ENCODE results near the gene PARVB. TPM values are rescaled to one million over a fixed set of nuclear protein-coding genes. Genes with fewer than 3 reads are reported as not detected.
A peak's percentile ranks its signal among the peaks of the same experiment; 100 is the strongest.

Gene PARVB
- total RNA-seq, 1 experiment from 2014 or later: 85.3 TPM

GRCh38 chr22:43990044-43990443 lies 34.1 kb upstream of the PARVB start:
- Histone ChIP-seq H4K20me1 (ENCODE audit: low read length) (no peaks in the 10 kb centered on the region), H3K9ac (ENCODE audit: low read length) (no peak overlapping the region), H3K27me3 (ENCODE audit: low read length) (no peaks in the 10 kb centered on the region), H3K79me2 (ENCODE audit: low read length) (no peaks in the 10 kb centered on the region), H3K27ac (ENCODE audit: low read length) (no peak overlapping the region), H3K9me3 (ENCODE audit: low read length) (no peaks in the 10 kb centered on the region), H3K36me3 (ENCODE audit: low read depth, low read length) (peaks cover 8% of the 10 kb centered on the region), H2AFZ (ENCODE audit: low read length) (no peak overlapping the region), H3K9me2 (replicated peaks; ENCODE audit: low read length) (no peaks in the 10 kb centered on the region), H3F3A (ENCODE audit: low read length, unreplicated experiment) (no peaks in the 10 kb centered on the region), H3K4me1 (ENCODE audit: insufficient read depth, low read length) (peaks cover 14% of the 10 kb centered on the region), H3K4me3 (ENCODE audit: low read length) (no peak overlapping the region), H3K4me2 (ENCODE audit: low read length) (no peak overlapping the region)
- intact Hi-C loops (cut with micrococcal nuclease): no loop called here
- no TSS peak for BruUV-seq (replicated peaks)
- TF ChIP-seq EZH2 (IDR thresholded peaks at IDR 0.05; ENCODE audit: low read length, unreplicated experiment) (no peak), EZH2phosphoT487 (IDR thresholded peaks at IDR 0.05; ENCODE audit: borderline replicate concordance, low read length) (no peak)
- TF ChIP-seq, protein P1, sequence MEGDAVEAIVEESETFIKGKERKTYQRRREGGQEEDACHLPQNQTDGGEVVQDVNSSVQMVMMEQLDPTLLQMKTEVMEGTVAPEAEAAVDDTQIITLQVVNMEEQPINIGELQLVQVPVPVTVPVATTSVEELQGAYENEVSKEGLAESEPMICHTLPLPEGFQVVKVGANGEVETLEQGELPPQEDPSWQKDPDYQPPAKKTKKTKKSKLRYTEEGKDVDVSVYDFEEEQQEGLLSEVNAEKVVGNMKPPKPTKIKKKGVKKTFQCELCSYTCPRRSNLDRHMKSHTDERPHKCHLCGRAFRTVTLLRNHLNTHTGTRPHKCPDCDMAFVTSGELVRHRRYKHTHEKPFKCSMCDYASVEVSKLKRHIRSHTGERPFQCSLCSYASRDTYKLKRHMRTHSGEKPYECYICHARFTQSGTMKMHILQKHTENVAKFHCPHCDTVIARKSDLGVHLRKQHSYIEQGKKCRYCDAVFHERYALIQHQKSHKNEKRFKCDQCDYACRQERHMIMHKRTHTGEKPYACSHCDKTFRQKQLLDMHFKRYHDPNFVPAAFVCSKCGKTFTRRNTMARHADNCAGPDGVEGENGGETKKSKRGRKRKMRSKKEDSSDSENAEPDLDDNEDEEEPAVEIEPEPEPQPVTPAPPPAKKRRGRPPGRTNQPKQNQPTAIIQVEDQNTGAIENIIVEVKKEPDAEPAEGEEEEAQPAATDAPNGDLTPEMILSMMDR (conservative IDR thresholded peaks at IDR 0.05; ENCODE audit: low read depth, low read length): no peak
- ChIA-PET POLR2A (ENCODE audit: unreplicated experiment) (no interaction called here), CTCF (no interaction called here)
- ATAC-seq (no peak), DNase-seq (no peak)

GRCh38 chr22:43991316-43992020 lies 32.6 kb upstream of the PARVB start:
- no peak overlapping the region for H3K9ac ChIP-seq (ENCODE audit: low read length)
- H2AFZ ChIP-seq (ENCODE audit: low read length): no peak overlapping the region
- ATAC-seq (no peak), DNase-seq (no peak)
- peaks cover 8% of the 10 kb centered on the region for H3K36me3 ChIP-seq (ENCODE audit: low read depth, low read length)
- CTCF ChIA-PET: interaction anchor here (2.3 kb wide), 1 partner anchor 95 kb away, joined by 65 read pairs; no protein-coding TSS in a partner anchor
- no peaks in the 10 kb centered on the region for H3K9me2 ChIP-seq (replicated peaks; ENCODE audit: low read length)
- BruUV-seq (replicated peaks): no TSS peak
- intact Hi-C loops (cut with micrococcal nuclease): loop anchor here (2.0 kb wide), 1 partner anchor 635 kb away; no protein-coding TSS in a partner anchor
- no peak overlapping the region for H3K4me2 ChIP-seq (ENCODE audit: low read length)
- H3K4me1 ChIP-seq (ENCODE audit: insufficient read depth, low read length): peaks cover 14% of the 10 kb centered on the region
- H3K27ac ChIP-seq (ENCODE audit: low read length): no peak overlapping the region
- no peaks in the 10 kb centered on the region for H3F3A ChIP-seq (ENCODE audit: low read length, unreplicated experiment)
- no peaks in the 10 kb centered on the region for H3K9me3 ChIP-seq (ENCODE audit: low read length)
- no peaks in the 10 kb centered on the region for H3K27me3 ChIP-seq (ENCODE audit: low read length)
- H4K20me1 ChIP-seq (ENCODE audit: low read length): no peaks in the 10 kb centered on the region
- H3K79me2 ChIP-seq (ENCODE audit: low read length): no peaks in the 10 kb centered on the region
- POLR2A ChIA-PET (ENCODE audit: unreplicated experiment): interaction anchor here (0.6 kb wide), 1 partner anchor 34 kb away, joined by 4 read pairs; no protein-coding TSS in a partner anchor
- TF ChIP-seq, protein P1 (conservative IDR thresholded peaks at IDR 0.05; ENCODE audit: low read depth, low read length): no peak
- TF ChIP-seq EZH2 (IDR thresholded peaks at IDR 0.05; ENCODE audit: low read length, unreplicated experiment): no peak
- no peak for TF ChIP-seq EZH2phosphoT487 (IDR thresholded peaks at IDR 0.05; ENCODE audit: borderline replicate concordance, low read length)
- H3K4me3 ChIP-seq (ENCODE audit: low read length): no peak overlapping the region

DNA sequence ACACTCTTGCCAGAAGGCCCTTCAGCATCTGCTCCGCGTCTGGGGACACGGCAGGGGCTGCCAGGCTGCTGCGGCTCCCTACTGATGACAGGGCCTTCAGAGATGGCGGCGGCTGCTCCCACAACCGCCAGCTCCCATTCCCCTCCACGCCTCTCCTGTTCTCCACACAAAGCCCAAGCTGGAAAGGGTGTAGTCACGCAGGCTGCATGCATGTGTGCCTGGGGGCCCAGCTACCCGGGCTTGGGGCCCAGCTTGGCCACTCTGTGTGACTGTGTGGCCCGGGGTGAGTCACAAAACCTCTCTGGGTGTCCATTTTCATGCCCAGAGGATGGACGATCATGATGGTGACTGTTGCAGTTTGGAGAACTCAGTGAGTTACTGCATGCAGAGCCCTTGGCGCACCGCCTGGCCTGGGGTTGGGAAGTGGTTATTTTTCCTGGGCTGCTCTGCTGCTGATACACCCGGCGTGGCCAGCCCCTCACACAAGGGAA lies 31.7 kb upstream of the PARVB start:
- DNase-seq: peak; percentile 42
- Histone ChIP-seq H3K9me3 (ENCODE audit: low read length) (no peaks in the 10 kb centered on the region), H3K9ac (ENCODE audit: low read length) (no peak overlapping the region), H3K27me3 (ENCODE audit: low read length) (no peaks in the 10 kb centered on the region), H4K20me1 (ENCODE audit: low read length) (no peaks in the 10 kb centered on the region), H3K36me3 (ENCODE audit: low read depth, low read length) (peaks cover 13% of the 10 kb centered on the region), H3K79me2 (ENCODE audit: low read length) (no peaks in the 10 kb centered on the region), H2AFZ (ENCODE audit: low read length) (no peak overlapping the region), H3K9me2 (replicated peaks; ENCODE audit: low read length) (no peaks in the 10 kb centered on the region), H3K4me1 (ENCODE audit: insufficient read depth, low read length) (peaks cover 14% of the 10 kb centered on the region), H3K4me3 (ENCODE audit: low read length) (no peak overlapping the region), H3F3A (ENCODE audit: low read length, unreplicated experiment) (no peaks in the 10 kb centered on the region), H3K4me2 (ENCODE audit: low read length) (no peak overlapping the region), H3K27ac (ENCODE audit: low read length) (0 out of 2 replicates have a peak overlapping the region, but pooled peaks have one; percentile 16)
- TF ChIP-seq EZH2 (IDR thresholded peaks at IDR 0.05; ENCODE audit: low read length, unreplicated experiment): no peak
- TF ChIP-seq, protein P1 (conservative IDR thresholded peaks at IDR 0.05; ENCODE audit: low read depth, low read length): no peak
- no peak for TF ChIP-seq EZH2phosphoT487 (IDR thresholded peaks at IDR 0.05; ENCODE audit: borderline replicate concordance, low read length)
- intact Hi-C loops (cut with micrococcal nuclease): loop anchor here (2.0 kb wide), 1 partner anchor 634 kb away; no protein-coding TSS in a partner anchor
- no TSS peak for BruUV-seq (replicated peaks)
- ChIA-PET CTCF (interaction anchor here (2.3 kb wide), 1 partner anchor 94 kb away, joined by 65 read pairs; no protein-coding TSS in a partner anchor), POLR2A (ENCODE audit: unreplicated experiment) (no interaction called here)
- peak; percentile 87 for ATAC-seq

Data from PC-3 (cell line).